GM10266 (cell line): ENCODE measurements around the gene FCRLB.
A peak's percentile ranks its signal among the peaks of the same experiment; 100 is the strongest.
"Not testable (repeated sequence)": the region's sequence is repeated elsewhere in the genome, so short reads cannot be mapped to it uniquely, and the experiment has no call there.

Experiments used
- DNase-seq: peaks from one replicate; pipeline ENCODE4 v3.0.0; 2012; ENCODE audit errors: extremely low spot score
- CTCF ChIP-seq: IDR thresholded peaks from 2 replicates; pipeline ENCODE4 v1.5.1; 2012; ENCODE audit warnings: mild to moderate bottlenecking, low read depth; ENCODE audit not compliant: control insufficient read depth, insufficient read depth; ENCODE audit errors: missing control alignments

FCRLB gene

GRCh38 chr1:161688946-161689345 is 32.4 kb upstream of the FCRLB start:
- no peak for DNase-seq
- TF ChIP-seq CTCF, result no peak

- no peak for DNase-seq
- no peak for TF ChIP-seq CTCF
Observed at GRCh38 chr1:161691846-161692245, 29.5 kb upstream of the FCRLB start.

GRCh38 chr1:161693020-161693712 is 28.2 kb upstream of the FCRLB start:
- not testable (repeated sequence) for DNase-seq

GRCh38 chr1:161698302-161698701 is 23.0 kb upstream of the FCRLB start:
- not testable (repeated sequence) for DNase-seq

- no peak for DNase-seq
- no peak for TF ChIP-seq CTCF
Observed at GRCh38 chr1:161702250-161702649, 19.1 kb upstream of the FCRLB start.

GRCh38 chr1:161705537-161705936 is 15.8 kb upstream of the FCRLB start:
- no peak for TF ChIP-seq CTCF

GRCh38 chr1:161706113-161706481 is 15.2 kb upstream of the FCRLB start:
- no peak for TF ChIP-seq CTCF
- DNase-seq, result no peak

More at GRCh38 chr1:161705537-161705936, 15.8 kb upstream of the FCRLB start:
- no peak for DNase-seq

- peak; percentile 64 for DNase-seq
- TF ChIP-seq CTCF, result no peak
Observed at GRCh38 chr1:161706482-161707347, 14.6 kb upstream of the FCRLB start, which contains the start of gene FCRLA. Gene FCRLA (plus strand): TSS chr1:161707229. CDS start chr1:161707265, 36 bp downstream.
